Measurements from ENCODE around the gene MCCC1. TPM values are rescaled to one million over a fixed set of nuclear protein-coding genes. Genes with fewer than 3 reads are reported as not detected.

MCCC1 gene
- total and polyA plus RNA-seq, 2 donors = 22.0 to 43.1 TPM

DNA sequence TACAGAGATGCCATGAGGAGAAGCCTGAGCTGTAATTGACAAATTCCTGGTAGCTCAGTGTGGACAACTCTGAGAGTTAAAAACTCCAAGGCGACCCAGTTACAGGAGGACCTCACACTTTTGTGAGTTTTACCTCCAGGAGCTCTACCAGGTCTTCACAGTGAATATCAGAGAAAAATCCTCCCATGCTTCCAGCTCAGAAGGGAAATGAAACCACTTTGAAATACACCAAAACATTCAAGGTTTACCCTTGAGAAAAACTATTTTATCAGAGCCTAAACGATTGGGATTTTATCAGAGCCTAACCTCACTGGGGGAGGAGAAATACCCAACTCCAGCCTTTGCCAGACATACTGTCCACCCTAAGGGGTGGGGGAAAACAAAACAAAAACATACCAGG, 52.4 kb downstream of the MCCC1 start:
- H3K27ac ChIP-seq (ENCODE audit: low read depth in 1 of 2, low read length in 1 of 2) = no peak overlapping the region
- DNase-seq (ENCODE audit: low read depth in 6 of 9, low spot score in 9 of 9) = no peak
- WGBS = 94% methylated on average over 2 of the region's 2 CpGs
- H3K4me1 ChIP-seq (ENCODE audit: control insufficient read depth in 2 of 2, insufficient read depth in 2 of 2, low read length in 2 of 2) = no peaks in the 10 kb centered on the region
- peaks cover 18 to 19% of the 10 kb centered on the region in 2 donors for H3K36me3 ChIP-seq (ENCODE audit: control insufficient read depth in 2 of 2, insufficient read depth in 2 of 2, low read length in 1 of 2)
- H3K27me3 ChIP-seq (ENCODE audit: control insufficient read depth in 2 of 2, insufficient read depth in 1 of 2, low read length in 1 of 2) = no peaks in the 10 kb centered on the region
- H3K4me3 ChIP-seq (ENCODE audit: low read length in 2 of 2) = no peak overlapping the region
- no peaks in the 10 kb centered on the region for H3K9me3 ChIP-seq (ENCODE audit: control insufficient read depth in 2 of 2, insufficient read depth in 1 of 2, low read length in 1 of 2)

DNA sequence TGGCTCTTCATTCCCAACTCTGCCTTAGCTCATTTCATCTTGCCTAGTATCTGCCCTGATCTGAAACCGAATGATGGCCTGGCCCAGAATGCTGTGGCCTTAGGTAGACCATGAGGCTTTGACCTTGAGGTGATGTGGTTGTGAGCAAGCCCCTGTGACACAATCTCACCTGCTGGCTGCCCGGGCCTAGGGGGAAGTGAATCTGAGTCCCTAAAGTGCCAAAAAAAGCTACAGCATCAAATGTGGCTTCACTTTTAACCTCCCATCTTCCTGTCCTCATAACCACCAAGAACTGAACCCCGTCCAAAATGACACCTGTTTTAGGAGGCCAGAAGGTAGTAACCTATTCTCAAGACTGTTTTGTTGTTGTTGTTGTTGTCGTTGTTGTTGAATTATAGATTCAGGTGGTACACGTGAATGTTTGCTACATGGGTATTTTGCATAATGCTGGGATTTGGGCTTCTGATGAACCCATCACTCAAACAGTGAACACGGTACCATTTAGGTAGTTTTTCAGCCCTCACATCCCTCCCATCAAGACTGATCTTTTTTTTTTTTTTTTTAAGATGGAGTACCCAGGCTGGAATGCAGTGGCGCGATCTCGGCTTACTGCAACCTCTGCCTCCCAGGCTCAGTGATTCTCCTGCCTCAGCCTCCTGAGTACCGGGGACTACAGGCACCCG, 54.6 kb downstream of the MCCC1 start:
- no peak for DNase-seq (ENCODE audit: low read depth in 6 of 9, low spot score in 9 of 9)
- H3K36me3 ChIP-seq (ENCODE audit: control insufficient read depth in 2 of 2, insufficient read depth in 2 of 2, low read length in 1 of 2) = peaks cover 11 to 13% of the 10 kb centered on the region in 2 donors
- H3K27me3 ChIP-seq (ENCODE audit: control insufficient read depth in 2 of 2, insufficient read depth in 1 of 2, low read length in 1 of 2) = no peaks in the 10 kb centered on the region
- no peaks in the 10 kb centered on the region for H3K9me3 ChIP-seq (ENCODE audit: control insufficient read depth in 2 of 2, insufficient read depth in 1 of 2, low read length in 1 of 2)
- 77% methylated on average over 11 of the region's 11 CpGs for WGBS
- H3K4me1 ChIP-seq (ENCODE audit: control insufficient read depth in 2 of 2, insufficient read depth in 2 of 2, low read length in 2 of 2) = no peaks in the 10 kb centered on the region
- no peak overlapping the region for H3K4me3 ChIP-seq (ENCODE audit: low read length in 2 of 2)
- H3K27ac ChIP-seq (ENCODE audit: low read depth in 1 of 2, low read length in 1 of 2) = no peak overlapping the region

- H3K27ac ChIP-seq (ENCODE audit: low read depth in 1 of 2, low read length in 1 of 2) = no peak overlapping the region
- DNase-seq (ENCODE audit: low read depth in 6 of 9, low spot score in 9 of 9) = no peak
- H3K4me1 ChIP-seq (ENCODE audit: control insufficient read depth in 2 of 2, insufficient read depth in 2 of 2, low read length in 2 of 2) = no peaks in the 10 kb centered on the region
- no peak overlapping the region for H3K4me3 ChIP-seq (ENCODE audit: low read length in 2 of 2)
- WGBS = 97% methylated on average over 12 of the region's 12 CpGs
- H3K9me3 ChIP-seq (ENCODE audit: control insufficient read depth in 2 of 2, insufficient read depth in 1 of 2, low read length in 1 of 2) = no peaks in the 10 kb centered on the region
- H3K27me3 ChIP-seq (ENCODE audit: control insufficient read depth in 2 of 2, insufficient read depth in 1 of 2, low read length in 1 of 2) = no peaks in the 10 kb centered on the region
- H3K36me3 ChIP-seq (ENCODE audit: control insufficient read depth in 2 of 2, insufficient read depth in 2 of 2, low read length in 1 of 2) = peaks cover 28 to 44% of the 10 kb centered on the region in 2 donors
Observed at GRCh38 chr3:183038757-183039156, 60.5 kb downstream of the MCCC1 start.

DNA sequence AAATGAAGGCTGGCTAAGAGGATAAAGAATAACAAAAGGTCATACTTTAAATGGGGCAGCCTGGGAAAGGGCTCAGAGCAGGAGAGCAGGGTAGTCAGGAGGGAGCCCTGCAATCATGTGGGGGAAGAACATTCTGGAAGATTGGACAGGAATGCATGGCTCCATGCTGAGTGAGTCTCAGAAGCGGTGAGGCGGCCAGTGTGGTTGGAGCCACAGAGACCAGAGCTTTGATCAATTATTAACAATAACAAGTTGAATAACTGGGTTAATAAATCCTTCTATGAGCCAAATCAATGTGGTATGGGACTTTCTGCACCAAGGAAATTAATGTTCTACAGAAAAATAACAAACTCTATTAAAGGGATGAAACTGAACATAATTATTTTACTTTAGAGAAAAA, 61.1 kb downstream of the MCCC1 start:
- H3K4me1 ChIP-seq (ENCODE audit: control insufficient read depth in 2 of 2, insufficient read depth in 2 of 2, low read length in 2 of 2) = no peaks in the 10 kb centered on the region
- H3K36me3 ChIP-seq (ENCODE audit: control insufficient read depth in 2 of 2, insufficient read depth in 2 of 2, low read length in 1 of 2) = peaks cover 28 to 43% of the 10 kb centered on the region in 2 donors
- no peaks in the 10 kb centered on the region for H3K9me3 ChIP-seq (ENCODE audit: control insufficient read depth in 2 of 2, insufficient read depth in 1 of 2, low read length in 1 of 2)

GRCh38 chr3:183033746-183034145, 65.5 kb downstream of the MCCC1 start:
- Histone ChIP-seq H3K9me3 (ENCODE audit: control insufficient read depth in 2 of 2, insufficient read depth in 1 of 2, low read length in 1 of 2) (no peaks in the 10 kb centered on the region), H3K27ac (ENCODE audit: low read depth in 1 of 2, low read length in 1 of 2) (no peak overlapping the region), H3K36me3 (ENCODE audit: control insufficient read depth in 2 of 2, insufficient read depth in 2 of 2, low read length in 1 of 2) (peaks cover 19 to 50% of the 10 kb centered on the region in 2 donors), H3K4me1 (ENCODE audit: control insufficient read depth in 2 of 2, insufficient read depth in 2 of 2, low read length in 2 of 2) (no peaks in the 10 kb centered on the region), H3K27me3 (ENCODE audit: control insufficient read depth in 2 of 2, insufficient read depth in 1 of 2, low read length in 1 of 2) (no peaks in the 10 kb centered on the region), H3K4me3 (ENCODE audit: low read length in 2 of 2) (no peak overlapping the region)
- no peak for DNase-seq (ENCODE audit: low read depth in 6 of 9, low spot score in 9 of 9)
- 97% methylated on average over 2 of the region's 2 CpGs for WGBS

More for the DNA sequence above, 61.1 kb downstream of the MCCC1 start:
- WGBS = 97% methylated on average over 2 of the region's 2 CpGs
- DNase-seq (ENCODE audit: low read depth in 6 of 9, low spot score in 9 of 9) = no peak
- Histone ChIP-seq H3K4me3 (ENCODE audit: low read length in 2 of 2) (no peak overlapping the region), H3K27me3 (ENCODE audit: control insufficient read depth in 2 of 2, insufficient read depth in 1 of 2, low read length in 1 of 2) (no peaks in the 10 kb centered on the region), H3K27ac (ENCODE audit: low read depth in 1 of 2, low read length in 1 of 2) (no peak overlapping the region)

- 95% methylated on average over 6 of the region's 6 CpGs for WGBS
- H3K36me3 ChIP-seq (ENCODE audit: control insufficient read depth in 2 of 2, insufficient read depth in 2 of 2, low read length in 1 of 2) = peaks cover 20 to 47% of the 10 kb centered on the region in 2 donors
Observed at GRCh38 chr3:183032880-183033555, 66.3 kb downstream of the MCCC1 start.

DNA sequence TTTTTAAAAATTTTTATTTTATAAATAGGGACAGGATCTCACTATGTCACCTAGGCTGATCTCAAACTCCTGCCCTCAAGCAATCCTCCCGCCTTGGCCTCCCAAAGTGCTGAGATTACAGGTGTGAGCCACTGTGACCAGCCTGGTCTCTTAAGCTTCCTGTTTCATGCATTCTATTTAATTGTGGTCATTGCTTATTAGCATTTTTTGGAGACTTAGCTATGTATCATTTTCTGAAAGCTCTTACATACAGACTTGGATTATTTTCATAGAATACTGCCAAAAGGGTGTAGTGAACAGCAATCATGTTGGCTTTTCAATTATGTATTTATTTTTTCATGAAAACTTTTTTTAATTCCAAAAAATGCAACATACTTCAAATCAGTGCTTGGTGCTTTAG, 67.5 kb downstream of the MCCC1 start:
- no peak overlapping the region for H3K4me3 ChIP-seq (ENCODE audit: low read length in 2 of 2)
- no peak for DNase-seq (ENCODE audit: low read depth in 6 of 9, low spot score in 9 of 9)
- peaks cover 12 to 47% of the 10 kb centered on the region in 2 donors for H3K36me3 ChIP-seq (ENCODE audit: control insufficient read depth in 2 of 2, insufficient read depth in 2 of 2, low read length in 1 of 2)
- H3K27me3 ChIP-seq (ENCODE audit: control insufficient read depth in 2 of 2, insufficient read depth in 1 of 2, low read length in 1 of 2) = no peaks in the 10 kb centered on the region
- H3K27ac ChIP-seq (ENCODE audit: low read depth in 1 of 2, low read length in 1 of 2) = no peak overlapping the region
- H3K4me1 ChIP-seq (ENCODE audit: control insufficient read depth in 2 of 2, insufficient read depth in 2 of 2, low read length in 2 of 2) = no peaks in the 10 kb centered on the region
- 95% methylated on average over 1 of the region's 1 CpG for WGBS
- no peaks in the 10 kb centered on the region for H3K9me3 ChIP-seq (ENCODE audit: control insufficient read depth in 2 of 2, insufficient read depth in 1 of 2, low read length in 1 of 2)

More at GRCh38 chr3:183032880-183033555, 66.3 kb downstream of the MCCC1 start:
- no peak for DNase-seq (ENCODE audit: low read depth in 6 of 9, low spot score in 9 of 9)
- Histone ChIP-seq H3K4me1 (ENCODE audit: control insufficient read depth in 2 of 2, insufficient read depth in 2 of 2, low read length in 2 of 2) (no peaks in the 10 kb centered on the region), H3K4me3 (ENCODE audit: low read length in 2 of 2) (no peak overlapping the region), H3K9me3 (ENCODE audit: control insufficient read depth in 2 of 2, insufficient read depth in 1 of 2, low read length in 1 of 2) (no peaks in the 10 kb centered on the region), H3K27me3 (ENCODE audit: control insufficient read depth in 2 of 2, insufficient read depth in 1 of 2, low read length in 1 of 2) (no peaks in the 10 kb centered on the region), H3K27ac (ENCODE audit: low read depth in 1 of 2, low read length in 1 of 2) (no peak overlapping the region)

DNA sequence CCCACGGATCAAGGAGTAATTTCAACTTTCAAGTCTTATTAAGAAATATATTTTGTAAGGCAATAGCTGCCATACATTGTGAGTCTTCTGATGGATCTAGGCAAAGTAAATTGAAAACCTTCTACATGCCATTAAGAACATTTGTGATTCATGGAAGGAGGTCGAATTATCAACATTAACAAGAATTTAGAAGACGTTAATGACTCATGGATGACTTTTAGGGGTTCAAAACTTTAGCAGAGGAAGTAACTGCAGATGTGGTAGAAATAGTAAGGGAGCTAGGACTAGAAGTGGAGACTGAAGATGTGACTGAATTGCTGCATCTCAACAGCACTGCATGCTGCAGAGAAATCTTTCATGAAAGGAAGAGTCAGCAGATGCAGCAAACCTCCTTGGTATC, 70.9 kb downstream of the MCCC1 start:
- WGBS = 98% methylated on average over 3 of the region's 3 CpGs
- no peak overlapping the region for H3K4me3 ChIP-seq (ENCODE audit: low read length in 2 of 2)
- peaks cover 9 to 42% of the 10 kb centered on the region in 2 donors for H3K36me3 ChIP-seq (ENCODE audit: control insufficient read depth in 2 of 2, insufficient read depth in 2 of 2, low read length in 1 of 2)
- no peaks in the 10 kb centered on the region for H3K27me3 ChIP-seq (ENCODE audit: control insufficient read depth in 2 of 2, insufficient read depth in 1 of 2, low read length in 1 of 2)
- no peak overlapping the region for H3K27ac ChIP-seq (ENCODE audit: low read depth in 1 of 2, low read length in 1 of 2)
- H3K4me1 ChIP-seq (ENCODE audit: control insufficient read depth in 2 of 2, insufficient read depth in 2 of 2, low read length in 2 of 2) = no peaks in the 10 kb centered on the region
- H3K9me3 ChIP-seq (ENCODE audit: control insufficient read depth in 2 of 2, insufficient read depth in 1 of 2, low read length in 1 of 2) = no peaks in the 10 kb centered on the region
- DNase-seq (ENCODE audit: low read depth in 6 of 9, low spot score in 9 of 9) = no peak

DNA sequence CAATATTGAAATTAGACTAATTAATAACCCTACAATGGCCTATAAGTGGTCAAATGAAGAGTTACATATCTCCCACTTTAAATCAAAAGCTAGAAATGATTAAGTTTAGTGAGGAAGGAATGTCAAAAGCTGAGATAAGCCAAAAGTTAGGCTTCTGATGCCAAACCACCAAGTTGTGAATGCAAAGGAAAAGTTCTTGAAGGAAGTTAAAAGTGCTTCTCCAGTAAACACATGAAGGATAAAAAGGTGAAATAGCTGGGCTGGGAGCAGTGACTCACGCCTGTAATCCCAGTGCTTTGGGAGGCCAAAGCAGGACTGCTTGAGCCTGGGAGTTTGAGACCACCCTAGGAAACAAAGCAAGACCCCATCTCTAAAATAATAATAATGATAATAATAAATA, 72.0 kb downstream of the MCCC1 start:
- no peak for DNase-seq (ENCODE audit: low read depth in 6 of 9, low spot score in 9 of 9)
- Histone ChIP-seq H3K4me3 (ENCODE audit: low read length in 2 of 2) (no peak overlapping the region), H3K4me1 (ENCODE audit: control insufficient read depth in 2 of 2, insufficient read depth in 2 of 2, low read length in 2 of 2) (no peaks in the 10 kb centered on the region), H3K27ac (ENCODE audit: low read depth in 1 of 2, low read length in 1 of 2) (no peak overlapping the region), H3K36me3 (ENCODE audit: control insufficient read depth in 2 of 2, insufficient read depth in 2 of 2, low read length in 1 of 2) (peaks cover 5 to 36% of the 10 kb centered on the region in 2 donors), H3K9me3 (ENCODE audit: control insufficient read depth in 2 of 2, insufficient read depth in 1 of 2, low read length in 1 of 2) (no peaks in the 10 kb centered on the region), H3K27me3 (ENCODE audit: control insufficient read depth in 2 of 2, insufficient read depth in 1 of 2, low read length in 1 of 2) (no peaks in the 10 kb centered on the region)
- WGBS = 97% methylated on average over 1 of the region's 1 CpG

Measured in thymus (tissue), 11 donors.